ENCODE results near the gene TAX1BP1.

Gene TAX1BP1

DNA sequence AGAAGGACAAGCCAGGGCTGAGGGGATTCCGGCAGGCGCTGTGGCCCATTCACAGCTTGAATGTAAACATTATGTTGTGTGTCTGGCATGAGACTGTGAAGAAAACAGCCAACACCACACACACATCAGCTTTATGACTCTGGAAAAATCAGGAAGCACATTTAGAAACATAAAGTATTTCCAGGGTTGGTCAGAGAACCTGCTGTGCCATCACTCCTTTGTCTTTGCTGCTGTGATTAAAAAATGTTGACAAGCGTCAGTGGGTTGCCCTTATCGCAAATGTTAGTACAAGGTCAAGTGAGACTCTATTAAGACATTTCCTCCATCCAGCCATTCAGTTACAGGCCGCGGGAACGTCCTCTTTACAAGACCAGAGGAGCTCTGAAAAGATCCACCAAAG lies 95.4 kb downstream of the TAX1BP1 start:
- Histone ChIP-seq H3K4me1 (ENCODE audit: control insufficient read depth in 5 of 5, insufficient read depth in 5 of 5, low read length in 5 of 5) (no peaks in the 10 kb centered on the region), H3K27me3 (ENCODE audit: control insufficient read depth in 5 of 5, insufficient read depth in 4 of 5, low read length in 5 of 5) (no peaks in the 10 kb centered on the region), H3K9me3 (ENCODE audit: control insufficient read depth in 5 of 5, low read length in 5 of 5) (no peaks in the 10 kb centered on the region), H3K4me3 (ENCODE audit: low read depth in 1 of 5, low read length in 5 of 5) (no peak overlapping the region), H3K9ac (ENCODE audit: low read length in 5 of 5) (no peak overlapping the region), H3K27ac (ENCODE audit: low read depth, low read length) (no peak overlapping the region), H3K36me3 (ENCODE audit: control insufficient read depth in 5 of 5, insufficient read depth in 5 of 5, low read length in 5 of 5) (peaks cover 6 to 44% (median 29%) of the 10 kb centered on the region in 5 donors)

DNA sequence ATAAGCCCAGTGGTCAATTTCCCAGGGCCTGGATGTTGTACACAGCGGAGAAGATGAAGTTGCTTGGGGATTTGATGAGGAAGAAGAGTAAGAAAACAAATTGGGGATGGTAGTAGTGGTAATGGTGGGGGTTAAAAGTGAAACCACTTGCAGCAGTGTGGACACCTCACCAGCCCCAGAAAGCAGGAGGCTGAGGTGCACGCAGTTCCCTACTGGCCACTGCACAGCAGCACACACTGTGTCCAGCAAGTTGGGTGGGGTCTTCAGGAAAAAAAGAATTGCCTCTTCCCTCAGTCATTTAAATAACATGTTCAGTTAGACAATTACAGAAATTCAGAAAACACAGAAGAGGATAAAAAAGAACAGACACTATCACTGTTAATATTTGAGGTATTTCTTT lies 96.6 kb downstream of the TAX1BP1 start:
- Histone ChIP-seq H3K9me3 (ENCODE audit: control insufficient read depth in 5 of 5, low read length in 5 of 5) (no peaks in the 10 kb centered on the region), H3K9ac (ENCODE audit: low read length in 5 of 5) (no peak overlapping the region), H3K4me3 (ENCODE audit: low read depth in 1 of 5, low read length in 5 of 5) (no peak overlapping the region), H3K36me3 (ENCODE audit: control insufficient read depth in 5 of 5, insufficient read depth in 5 of 5, low read length in 5 of 5) (peaks cover 6 to 44% (median 31%) of the 10 kb centered on the region in 5 donors), H3K27ac (ENCODE audit: low read depth, low read length) (no peak overlapping the region), H3K4me1 (ENCODE audit: control insufficient read depth in 5 of 5, insufficient read depth in 5 of 5, low read length in 5 of 5) (no peaks in the 10 kb centered on the region), H3K27me3 (ENCODE audit: control insufficient read depth in 5 of 5, insufficient read depth in 4 of 5, low read length in 5 of 5) (no peaks in the 10 kb centered on the region)

DNA sequence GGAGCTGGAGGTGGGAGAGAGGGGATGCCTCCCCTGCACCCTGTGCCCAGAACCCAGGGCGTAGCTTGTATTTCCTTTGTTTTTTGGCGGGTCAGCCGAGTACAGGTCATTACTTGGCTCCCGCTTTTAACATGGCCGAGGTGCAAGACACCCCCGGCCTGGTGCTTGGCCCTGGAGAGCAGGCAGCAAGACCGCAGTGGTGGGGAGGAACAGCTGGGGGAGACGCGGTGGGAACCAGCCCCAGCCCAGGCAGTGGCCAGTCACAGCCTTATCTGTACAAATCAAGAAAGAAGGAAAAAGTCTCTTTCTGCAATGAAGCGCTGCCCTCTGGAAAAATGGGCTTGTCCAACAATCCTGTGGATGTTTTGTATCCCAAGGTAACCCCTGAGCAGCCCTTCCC lies 99.1 kb downstream of the TAX1BP1 start:
- no peak overlapping the region for H3K9ac ChIP-seq (ENCODE audit: low read length in 5 of 5)
- no peaks in the 10 kb centered on the region for H3K27me3 ChIP-seq (ENCODE audit: control insufficient read depth in 5 of 5, insufficient read depth in 4 of 5, low read length in 5 of 5)
- H3K9me3 ChIP-seq (ENCODE audit: control insufficient read depth in 5 of 5, low read length in 5 of 5) = no peaks in the 10 kb centered on the region
- peaks cover 0 to 9% (median 8%) of the 10 kb centered on the region in 5 donors for H3K4me1 ChIP-seq (ENCODE audit: control insufficient read depth in 5 of 5, insufficient read depth in 5 of 5, low read length in 5 of 5)
- H3K36me3 ChIP-seq (ENCODE audit: control insufficient read depth in 5 of 5, insufficient read depth in 5 of 5, low read length in 5 of 5) = peaks cover 6 to 27% (median 18%) of the 10 kb centered on the region in 5 donors
- no peak overlapping the region for H3K27ac ChIP-seq (ENCODE audit: low read depth, low read length)
- no peak overlapping the region for H3K4me3 ChIP-seq (ENCODE audit: low read depth in 1 of 5, low read length in 5 of 5)

DNA sequence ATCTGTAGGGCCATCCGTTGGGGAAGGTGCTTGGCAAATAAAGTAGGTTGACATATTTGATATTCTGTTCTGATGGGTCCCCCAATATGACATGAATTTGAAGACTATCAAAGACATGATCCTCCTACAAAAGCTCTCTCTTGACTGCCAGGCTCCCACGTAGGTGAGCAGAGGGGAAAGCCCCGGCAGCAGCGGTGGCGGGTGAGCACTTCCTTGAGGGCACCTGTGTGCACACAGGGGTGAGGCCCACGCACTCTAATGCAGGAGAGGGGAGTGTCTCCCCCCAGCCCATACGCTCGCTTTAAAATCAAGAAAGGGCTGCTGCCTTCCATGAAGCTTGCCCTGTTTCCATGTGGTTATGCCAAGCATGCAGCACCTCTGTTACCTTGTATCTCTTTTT lies 100.4 kb downstream of the TAX1BP1 start:
- H3K4me3 ChIP-seq (ENCODE audit: low read depth in 1 of 5, low read length in 5 of 5) = no peak overlapping the region
- H3K9me3 ChIP-seq (ENCODE audit: control insufficient read depth in 5 of 5, low read length in 5 of 5) = no peaks in the 10 kb centered on the region
- no peak overlapping the region for H3K9ac ChIP-seq (ENCODE audit: low read length in 5 of 5)
- peaks cover 6 to 22% (median 15%) of the 10 kb centered on the region in 5 donors for H3K36me3 ChIP-seq (ENCODE audit: control insufficient read depth in 5 of 5, insufficient read depth in 5 of 5, low read length in 5 of 5)
- no peak overlapping the region for H3K27ac ChIP-seq (ENCODE audit: low read depth, low read length)
- H3K27me3 ChIP-seq (ENCODE audit: control insufficient read depth in 5 of 5, insufficient read depth in 4 of 5, low read length in 5 of 5) = no peaks in the 10 kb centered on the region
- H3K4me1 ChIP-seq (ENCODE audit: control insufficient read depth in 5 of 5, insufficient read depth in 5 of 5, low read length in 5 of 5) = peaks cover 0 to 9% (median 8%) of the 10 kb centered on the region in 5 donors

DNA sequence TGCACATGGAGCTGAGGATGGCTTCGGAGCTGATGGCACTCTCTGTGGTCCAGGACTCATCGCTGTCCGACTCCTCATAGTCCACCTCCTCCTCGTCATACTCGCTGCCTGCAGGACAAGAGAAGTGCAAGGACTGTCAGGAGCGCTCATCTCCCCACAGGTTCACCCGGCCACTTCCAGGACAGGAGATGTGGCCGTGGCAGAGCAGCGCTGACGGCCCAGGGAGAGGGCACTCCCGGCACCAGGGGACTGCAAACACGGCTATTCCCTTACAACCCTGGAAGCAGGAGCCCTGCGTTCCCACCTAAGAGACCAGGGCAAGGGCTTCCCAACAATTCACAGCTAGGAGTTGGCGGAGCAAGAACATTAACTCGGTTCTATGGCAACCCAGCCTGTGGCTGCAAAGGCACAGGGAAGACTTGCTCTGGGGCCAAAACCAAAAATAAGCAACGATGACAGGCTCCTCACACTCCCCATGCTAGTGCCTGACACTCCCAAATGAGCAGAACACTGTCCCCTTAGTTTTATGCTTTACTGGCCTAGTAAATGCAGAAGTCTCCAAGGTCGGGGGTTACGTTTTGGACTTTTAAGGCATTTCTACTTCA lies 100.9 kb downstream of the TAX1BP1 start:
- H3K9me3 ChIP-seq (ENCODE audit: control insufficient read depth in 5 of 5, low read length in 5 of 5) = no peaks in the 10 kb centered on the region
- H3K4me3 ChIP-seq (ENCODE audit: low read depth in 1 of 5, low read length in 5 of 5) = no peak overlapping the region
- H3K4me1 ChIP-seq (ENCODE audit: control insufficient read depth in 5 of 5, insufficient read depth in 5 of 5, low read length in 5 of 5) = peaks cover 0 to 9% (median 8%) of the 10 kb centered on the region in 5 donors
- peaks cover 5 to 22% (median 15%) of the 10 kb centered on the region in 5 donors for H3K36me3 ChIP-seq (ENCODE audit: control insufficient read depth in 5 of 5, insufficient read depth in 5 of 5, low read length in 5 of 5)
- no peak overlapping the region for H3K27ac ChIP-seq (ENCODE audit: low read depth, low read length)
- no peak overlapping the region for H3K9ac ChIP-seq (ENCODE audit: low read length in 5 of 5)
- H3K27me3 ChIP-seq (ENCODE audit: control insufficient read depth in 5 of 5, insufficient read depth in 4 of 5, low read length in 5 of 5) = no peaks in the 10 kb centered on the region

DNA sequence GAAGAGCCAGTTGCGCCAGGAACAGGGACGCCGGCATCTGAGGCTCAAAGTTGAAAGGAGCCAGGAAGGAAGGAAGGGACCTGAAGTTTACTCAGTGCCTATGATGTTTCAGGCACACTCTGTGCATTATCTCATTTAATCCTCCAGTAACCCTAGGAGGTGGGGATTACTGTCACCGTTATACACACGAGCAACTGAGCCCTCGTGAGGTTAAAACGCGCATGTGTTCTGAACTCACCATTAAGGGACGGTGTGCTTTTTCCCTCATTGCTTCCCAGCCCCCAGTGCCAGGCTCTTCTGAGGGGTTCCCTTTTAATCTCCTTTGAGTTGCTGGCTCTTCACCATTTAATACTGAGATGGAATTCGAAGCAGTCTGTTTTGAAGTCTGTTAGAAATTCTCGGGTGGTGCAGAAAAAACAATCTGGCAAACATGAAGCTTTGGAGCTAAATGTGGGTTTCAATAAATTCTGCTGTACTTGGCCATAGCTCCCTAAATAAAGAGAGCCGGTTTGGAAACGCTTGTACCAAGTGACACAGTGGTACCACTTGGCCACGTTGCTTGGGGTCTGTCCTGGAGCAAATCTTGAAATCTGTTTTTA lies 102.2 kb downstream of the TAX1BP1 start:
- H3K9me3 ChIP-seq (ENCODE audit: control insufficient read depth in 5 of 5, low read length in 5 of 5) = no peaks in the 10 kb centered on the region
- H3K9ac ChIP-seq (ENCODE audit: low read length in 5 of 5) = peak overlapping the region in 2 of 5 donors; percentile 8 to 29
- peaks cover 2 to 22% (median 15%) of the 10 kb centered on the region in 5 donors for H3K36me3 ChIP-seq (ENCODE audit: control insufficient read depth in 5 of 5, insufficient read depth in 5 of 5, low read length in 5 of 5)
- no peak overlapping the region for H3K27ac ChIP-seq (ENCODE audit: low read depth, low read length)
- H3K4me3 ChIP-seq (ENCODE audit: low read depth in 1 of 5, low read length in 5 of 5) = peak overlapping the region in 2 of 5 donors; percentile 5 to 40
- H3K27me3 ChIP-seq (ENCODE audit: control insufficient read depth in 5 of 5, insufficient read depth in 4 of 5, low read length in 5 of 5) = no peaks in the 10 kb centered on the region
- peaks cover 0 to 9% (median 8%) of the 10 kb centered on the region in 5 donors for H3K4me1 ChIP-seq (ENCODE audit: control insufficient read depth in 5 of 5, insufficient read depth in 5 of 5, low read length in 5 of 5)

DNA sequence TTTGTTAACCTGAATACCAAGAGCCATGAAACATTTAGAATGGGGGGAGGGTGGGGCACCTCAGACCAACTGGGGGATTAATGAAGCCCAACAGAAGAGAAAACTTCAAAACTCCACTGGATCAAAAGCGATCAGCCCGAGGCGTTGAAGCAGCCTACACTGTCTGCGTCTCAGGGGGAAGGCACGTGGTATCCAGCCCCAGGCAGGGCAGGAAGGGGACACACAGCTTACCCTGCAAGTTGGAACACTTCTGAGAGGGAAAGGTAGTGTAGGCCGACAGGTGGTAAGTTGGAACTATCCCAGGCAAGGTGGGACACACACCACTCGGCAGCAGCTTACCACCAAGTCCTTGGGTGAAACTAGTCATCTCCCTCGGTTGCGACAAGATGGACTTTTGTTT lies 102.9 kb downstream of the TAX1BP1 start:
- peaks cover 2 to 22% (median 15%) of the 10 kb centered on the region in 5 donors for H3K36me3 ChIP-seq (ENCODE audit: control insufficient read depth in 5 of 5, insufficient read depth in 5 of 5, low read length in 5 of 5)
- no peak overlapping the region for H3K27ac ChIP-seq (ENCODE audit: low read depth, low read length)
- peaks cover 0 to 9% (median 8%) of the 10 kb centered on the region in 5 donors for H3K4me1 ChIP-seq (ENCODE audit: control insufficient read depth in 5 of 5, insufficient read depth in 5 of 5, low read length in 5 of 5)
- peak overlapping the region in 1 of 5 donors; percentile 8 for H3K9ac ChIP-seq (ENCODE audit: low read length in 5 of 5)
- H3K27me3 ChIP-seq (ENCODE audit: control insufficient read depth in 5 of 5, insufficient read depth in 4 of 5, low read length in 5 of 5) = no peaks in the 10 kb centered on the region
- H3K4me3 ChIP-seq (ENCODE audit: low read depth in 1 of 5, low read length in 5 of 5) = peak overlapping the region in 2 of 5 donors; percentile 5 to 40
- no peaks in the 10 kb centered on the region for H3K9me3 ChIP-seq (ENCODE audit: control insufficient read depth in 5 of 5, low read length in 5 of 5)

DNA sequence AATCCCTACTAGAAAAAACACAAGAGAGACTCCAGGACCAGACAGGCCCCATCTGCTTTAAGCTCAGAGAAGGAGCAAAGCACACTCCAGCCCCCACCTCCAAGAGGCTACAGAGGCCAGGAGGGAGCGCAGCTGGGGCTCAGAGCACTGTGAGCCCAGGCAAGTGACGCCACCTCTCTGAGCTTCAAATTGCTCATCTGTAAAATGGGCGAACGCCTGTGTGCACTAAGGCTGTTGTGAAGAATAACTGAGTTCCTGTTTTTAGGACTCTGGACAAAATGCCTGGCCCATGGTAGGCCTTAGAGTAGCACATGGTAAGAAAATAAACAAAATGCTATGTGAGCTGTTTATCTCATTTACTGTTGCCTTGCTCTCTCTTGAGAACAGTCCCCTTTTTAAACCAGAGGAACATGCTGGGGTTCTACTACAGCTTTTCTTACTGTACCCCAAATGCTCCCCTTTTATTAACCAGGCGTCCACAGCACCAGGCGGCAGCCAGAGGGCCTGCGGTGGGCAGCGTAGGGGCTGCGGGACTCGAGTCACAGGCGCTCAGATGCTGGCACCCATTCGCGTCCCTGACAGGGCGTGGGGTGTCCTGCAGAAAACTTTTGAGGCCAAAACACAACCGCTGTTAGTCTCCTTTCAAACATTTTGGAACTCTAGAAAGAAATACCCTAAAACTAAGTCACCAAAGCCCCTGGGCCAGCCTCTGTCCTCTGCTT lies 103.8 kb downstream of the TAX1BP1 start:
- no peak overlapping the region for H3K9ac ChIP-seq (ENCODE audit: low read length in 5 of 5)

DNA sequence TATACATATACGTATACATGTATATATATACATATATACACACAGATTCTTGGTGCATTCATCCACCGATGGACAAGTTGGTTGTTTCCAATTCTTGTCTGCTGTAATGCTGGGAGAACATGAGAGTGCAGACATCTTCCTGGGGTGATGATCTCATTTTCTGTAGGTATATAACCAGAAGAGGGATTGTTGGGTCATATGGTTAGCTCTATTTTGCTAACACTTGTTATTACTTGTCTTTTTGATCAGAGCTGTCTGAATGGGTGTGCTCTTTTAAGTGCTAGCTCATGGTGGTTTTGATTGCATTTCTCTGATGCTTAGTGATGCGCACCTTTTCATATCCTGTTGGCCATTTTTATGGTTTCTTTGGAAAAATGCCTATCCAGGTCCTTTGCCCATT lies 106.4 kb downstream of the TAX1BP1 start:
- Histone ChIP-seq H3K27ac (ENCODE audit: low read depth, low read length) (no peak overlapping the region), H3K27me3 (ENCODE audit: control insufficient read depth in 5 of 5, insufficient read depth in 4 of 5, low read length in 5 of 5) (no peaks in the 10 kb centered on the region), H3K36me3 (ENCODE audit: control insufficient read depth in 5 of 5, insufficient read depth in 5 of 5, low read length in 5 of 5) (peaks cover 0 to 2% (median 0%) of the 10 kb centered on the region in 5 donors), H3K4me3 (ENCODE audit: low read depth in 1 of 5, low read length in 5 of 5) (no peak overlapping the region), H3K4me1 (ENCODE audit: control insufficient read depth in 5 of 5, insufficient read depth in 5 of 5, low read length in 5 of 5) (peaks cover 0 to 9% (median 8%) of the 10 kb centered on the region in 5 donors), H3K9me3 (ENCODE audit: control insufficient read depth in 5 of 5, low read length in 5 of 5) (no peaks in the 10 kb centered on the region), H3K9ac (ENCODE audit: low read length in 5 of 5) (no peak overlapping the region)

More for the DNA sequence above, 103.8 kb downstream of the TAX1BP1 start:
- H3K4me3 ChIP-seq (ENCODE audit: low read depth in 1 of 5, low read length in 5 of 5) = no peak overlapping the region
- no peaks in the 10 kb centered on the region for H3K27me3 ChIP-seq (ENCODE audit: control insufficient read depth in 5 of 5, insufficient read depth in 4 of 5, low read length in 5 of 5)
- H3K36me3 ChIP-seq (ENCODE audit: control insufficient read depth in 5 of 5, insufficient read depth in 5 of 5, low read length in 5 of 5) = peaks cover 2 to 22% (median 15%) of the 10 kb centered on the region in 5 donors
- H3K4me1 ChIP-seq (ENCODE audit: control insufficient read depth in 5 of 5, insufficient read depth in 5 of 5, low read length in 5 of 5) = peaks cover 0 to 9% (median 8%) of the 10 kb centered on the region in 5 donors
- H3K27ac ChIP-seq (ENCODE audit: low read depth, low read length) = no peak overlapping the region
- H3K9me3 ChIP-seq (ENCODE audit: control insufficient read depth in 5 of 5, low read length in 5 of 5) = no peaks in the 10 kb centered on the region

DNA sequence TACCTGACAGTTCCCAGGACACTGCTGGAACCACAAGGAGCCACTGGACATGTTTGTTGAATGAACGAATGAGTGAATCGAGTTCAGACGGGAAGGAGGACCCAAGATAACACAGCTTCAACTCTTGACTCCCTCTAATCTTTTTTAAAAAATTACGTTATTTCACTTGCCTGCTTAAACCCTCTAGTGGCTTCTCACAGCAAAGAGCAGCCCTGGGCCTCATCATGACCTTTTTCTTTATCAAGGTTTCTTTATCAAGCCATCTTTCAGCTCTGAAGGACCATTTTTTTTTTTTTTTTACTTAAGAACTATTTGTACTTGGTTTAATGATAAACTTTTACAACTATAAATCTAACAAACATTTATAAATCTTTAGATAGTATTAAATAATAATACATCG lies 110.6 kb downstream of the TAX1BP1 start:
- Histone ChIP-seq H3K4me3 (ENCODE audit: low read depth in 1 of 5, low read length in 5 of 5) (no peak overlapping the region), H3K27ac (ENCODE audit: low read depth, low read length) (no peak overlapping the region), H3K4me1 (ENCODE audit: control insufficient read depth in 5 of 5, insufficient read depth in 5 of 5, low read length in 5 of 5) (no peaks in the 10 kb centered on the region), H3K27me3 (ENCODE audit: control insufficient read depth in 5 of 5, insufficient read depth in 4 of 5, low read length in 5 of 5) (no peaks in the 10 kb centered on the region), H3K9me3 (ENCODE audit: control insufficient read depth in 5 of 5, low read length in 5 of 5) (no peaks in the 10 kb centered on the region), H3K36me3 (ENCODE audit: control insufficient read depth in 5 of 5, insufficient read depth in 5 of 5, low read length in 5 of 5) (peaks cover 0 to 2% (median 0%) of the 10 kb centered on the region in 5 donors), H3K9ac (ENCODE audit: low read length in 5 of 5) (no peak overlapping the region)

All from subcutaneous abdominal adipose tissue (tissue), 5 donors.